GM19438 (cell line): ENCODE results near the gene RPS2.

ENCODE experiments used
- ATAC-seq: cut with Tn5 transposase; IDR thresholded peaks from one replicate; pipeline ENCODE4 v1.9.1; 2021; ENCODE audit warnings: low read depth; ENCODE audit not compliant: unreplicated experiment

The RPS2 gene

DNA sequence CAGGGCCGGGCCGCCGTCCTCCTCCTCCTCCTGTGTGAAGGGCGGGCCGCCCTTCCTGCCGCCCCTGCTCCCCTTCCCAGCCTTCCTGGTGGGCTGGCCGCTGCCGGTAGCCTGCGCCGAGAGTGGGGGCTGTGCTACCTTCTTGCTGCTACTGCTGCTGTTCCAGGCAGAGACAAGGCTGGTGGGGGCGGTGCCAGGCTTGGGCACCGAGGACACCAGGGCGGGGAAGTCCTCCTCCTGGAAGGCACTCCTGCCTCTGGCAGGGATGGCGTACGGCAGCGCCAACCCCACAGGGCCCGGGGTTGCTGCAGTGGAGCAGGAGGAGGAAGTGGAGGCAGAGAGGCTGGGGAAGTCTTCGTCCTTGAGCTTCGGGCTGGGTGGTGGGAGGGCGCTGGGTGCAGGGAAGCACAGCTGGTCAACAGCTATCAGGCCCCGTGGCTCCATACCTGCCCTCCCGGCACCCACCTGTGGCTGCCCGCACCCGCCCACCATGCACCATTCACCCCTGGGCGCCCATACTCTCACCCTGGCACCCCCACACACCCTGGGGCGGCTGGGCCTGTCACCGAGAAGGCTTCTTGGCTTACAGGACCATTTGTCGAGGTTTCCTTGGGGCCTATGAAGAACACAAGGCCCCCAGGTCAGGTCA is 35.4 kb upstream of the RPS2 start:
- ATAC-seq: no peak

DNA sequence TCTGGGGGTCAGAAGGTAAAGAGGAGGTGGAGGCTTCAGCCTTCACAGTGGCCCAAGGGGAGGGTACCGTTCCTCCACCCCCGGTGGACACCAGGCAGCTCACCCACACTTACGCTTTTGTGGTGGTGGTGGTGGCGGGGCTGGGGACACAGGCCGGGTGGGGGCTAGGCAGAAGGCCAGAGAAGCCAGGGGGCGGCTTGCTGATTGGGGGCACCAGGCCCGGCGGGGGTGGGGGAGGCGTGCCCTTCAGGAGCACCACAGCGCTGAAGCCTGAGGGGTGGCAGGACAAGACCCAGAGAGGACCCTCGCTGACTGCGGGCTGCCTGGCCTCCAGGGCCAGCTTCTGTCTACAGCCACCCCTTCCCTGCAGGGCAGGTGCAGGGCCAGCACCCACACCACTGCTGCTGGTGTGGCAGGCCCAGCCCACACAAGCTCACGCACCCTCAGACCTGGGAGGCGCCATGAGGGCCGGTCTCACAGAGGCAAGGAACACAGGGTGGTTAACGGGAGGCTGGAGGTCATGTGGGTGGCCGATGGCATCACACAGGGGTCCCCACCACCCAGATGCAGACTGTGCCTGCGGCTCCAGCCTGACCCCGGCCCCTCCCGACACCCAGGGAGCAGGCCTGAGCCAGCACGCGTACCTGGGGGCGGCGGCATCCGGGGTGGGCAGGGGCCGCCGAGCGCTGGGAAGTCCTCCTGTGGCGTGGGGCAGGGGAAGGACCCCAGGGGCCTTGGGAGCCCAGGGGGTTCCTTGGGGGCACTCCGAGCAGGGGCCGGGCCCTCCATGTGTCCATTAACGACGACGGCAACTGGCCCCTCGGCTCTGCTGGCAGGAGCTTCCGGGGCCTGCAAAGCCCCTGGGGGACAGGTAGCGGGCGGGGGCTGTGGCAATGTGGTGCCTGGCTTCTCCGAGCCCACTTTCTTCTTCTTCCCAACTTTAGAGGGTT is 34.5 kb upstream of the RPS2 start:
- ATAC-seq: no peak

DNA sequence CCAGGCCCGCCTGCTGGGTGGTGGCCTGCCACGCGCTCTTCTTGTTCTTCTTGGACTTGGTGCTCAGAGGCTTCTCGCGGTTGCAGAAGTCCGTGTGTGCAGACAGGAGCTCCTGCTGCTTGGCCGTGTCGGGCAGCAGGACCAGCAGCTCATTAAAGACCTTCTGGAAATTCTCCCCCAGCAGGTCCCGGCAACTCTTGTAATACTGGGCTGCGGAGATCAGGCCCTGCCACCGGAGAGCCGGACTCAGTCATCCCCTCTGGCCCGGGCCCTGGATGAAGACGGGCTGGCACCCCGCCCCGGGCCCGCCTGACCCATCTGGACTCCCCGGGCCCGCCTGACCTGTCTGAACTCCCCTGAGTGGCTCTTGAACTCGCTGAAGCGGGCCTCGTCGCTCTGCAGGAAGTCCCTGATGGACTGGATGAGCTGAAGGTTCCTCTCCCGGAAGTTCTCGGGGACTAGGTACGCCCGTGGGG is 33.8 kb upstream of the RPS2 start:
- no peak for ATAC-seq

DNA sequence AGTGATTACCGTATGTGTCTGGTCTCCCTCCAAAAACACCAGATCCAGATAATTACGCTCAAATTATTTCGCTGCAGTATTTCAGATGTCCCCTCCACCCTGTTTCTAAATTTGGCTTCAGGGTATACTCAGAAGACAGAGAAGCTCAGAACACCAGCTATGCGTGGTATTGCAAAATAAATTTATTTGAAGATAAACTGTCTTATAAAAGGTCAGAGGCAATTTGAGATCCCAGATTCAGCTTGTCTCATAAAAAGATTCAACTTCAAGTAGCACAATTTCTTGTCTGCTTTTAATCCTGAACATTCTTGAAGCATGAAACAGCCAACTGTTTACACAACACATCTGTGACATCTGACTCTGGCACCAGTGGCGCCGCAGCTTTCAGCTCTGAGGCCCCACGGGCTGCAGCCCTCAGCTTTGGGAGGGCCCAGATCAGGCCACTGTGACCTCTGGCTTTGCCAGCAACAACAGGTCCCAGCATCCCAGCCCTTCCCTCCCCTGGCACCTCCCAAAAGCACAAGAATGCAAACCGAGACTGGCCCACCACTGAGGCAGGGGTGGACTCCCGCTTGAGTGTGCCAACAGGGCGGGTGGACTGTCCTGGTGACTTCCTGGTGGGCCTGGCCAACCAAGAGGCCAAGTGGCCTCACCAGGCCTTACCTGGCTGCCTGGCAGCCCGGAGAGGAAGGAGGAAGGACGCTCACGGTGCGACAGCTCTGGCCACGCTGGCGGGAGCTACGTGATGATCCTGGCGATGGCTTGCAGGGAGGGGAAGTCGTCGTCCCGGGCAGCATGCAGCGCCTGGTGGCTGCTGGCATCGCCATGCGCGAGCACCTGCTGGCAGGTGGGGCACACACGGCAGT is 33.1 kb upstream of the RPS2 start:
- ATAC-seq: no peak

DNA sequence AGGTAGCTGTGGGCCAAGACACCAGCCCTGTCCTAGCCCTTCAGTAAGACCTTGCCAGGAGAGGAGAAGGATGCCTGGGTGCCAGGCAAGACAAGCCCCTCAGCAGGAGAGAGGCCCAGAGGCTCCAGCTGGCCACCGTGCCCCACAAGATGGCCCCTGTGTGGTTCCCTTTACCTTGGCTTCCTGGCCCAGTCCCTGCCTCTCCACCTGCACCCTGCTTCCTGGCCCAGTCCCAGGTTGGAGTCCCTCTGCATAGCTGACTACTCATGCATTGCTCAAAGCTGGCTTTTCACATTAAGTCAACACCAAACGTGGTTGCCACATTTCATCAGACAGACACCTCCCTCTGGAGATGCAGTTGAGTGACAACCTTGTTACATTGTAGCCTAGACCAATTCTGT is 29.1 kb upstream of the RPS2 start:
- no peak for ATAC-seq

DNA sequence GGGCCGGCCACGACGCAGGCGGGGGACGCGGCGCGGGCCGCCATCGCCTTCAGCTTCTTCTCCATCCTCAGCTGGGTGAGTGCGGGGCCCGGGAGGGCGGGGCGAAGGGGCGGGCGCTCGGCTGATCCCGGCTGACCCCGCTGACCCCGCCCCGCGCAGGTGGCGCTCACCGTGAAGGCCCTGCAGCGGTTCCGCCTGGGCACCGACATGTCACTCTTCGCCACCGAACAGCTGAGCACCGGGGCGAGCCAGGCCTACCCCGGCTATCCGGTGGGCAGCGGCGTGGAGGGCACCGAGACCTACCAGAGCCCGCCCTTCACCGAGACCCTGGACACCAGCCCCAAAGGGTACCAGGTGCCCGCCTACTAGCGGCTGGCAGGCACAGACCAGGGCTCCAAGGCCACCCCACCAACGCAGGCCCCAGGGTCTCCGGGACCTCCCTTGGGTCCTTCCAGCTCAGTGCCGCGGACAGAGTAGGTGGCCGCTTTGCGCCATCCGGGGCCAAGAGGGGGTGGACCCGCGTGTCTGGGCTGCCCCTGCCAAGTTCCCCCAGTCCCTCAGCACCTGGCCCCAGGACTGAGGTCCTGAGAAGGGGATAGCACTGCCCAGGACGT is 28.2 kb upstream of the RPS2 start:
- no peak for ATAC-seq

DNA sequence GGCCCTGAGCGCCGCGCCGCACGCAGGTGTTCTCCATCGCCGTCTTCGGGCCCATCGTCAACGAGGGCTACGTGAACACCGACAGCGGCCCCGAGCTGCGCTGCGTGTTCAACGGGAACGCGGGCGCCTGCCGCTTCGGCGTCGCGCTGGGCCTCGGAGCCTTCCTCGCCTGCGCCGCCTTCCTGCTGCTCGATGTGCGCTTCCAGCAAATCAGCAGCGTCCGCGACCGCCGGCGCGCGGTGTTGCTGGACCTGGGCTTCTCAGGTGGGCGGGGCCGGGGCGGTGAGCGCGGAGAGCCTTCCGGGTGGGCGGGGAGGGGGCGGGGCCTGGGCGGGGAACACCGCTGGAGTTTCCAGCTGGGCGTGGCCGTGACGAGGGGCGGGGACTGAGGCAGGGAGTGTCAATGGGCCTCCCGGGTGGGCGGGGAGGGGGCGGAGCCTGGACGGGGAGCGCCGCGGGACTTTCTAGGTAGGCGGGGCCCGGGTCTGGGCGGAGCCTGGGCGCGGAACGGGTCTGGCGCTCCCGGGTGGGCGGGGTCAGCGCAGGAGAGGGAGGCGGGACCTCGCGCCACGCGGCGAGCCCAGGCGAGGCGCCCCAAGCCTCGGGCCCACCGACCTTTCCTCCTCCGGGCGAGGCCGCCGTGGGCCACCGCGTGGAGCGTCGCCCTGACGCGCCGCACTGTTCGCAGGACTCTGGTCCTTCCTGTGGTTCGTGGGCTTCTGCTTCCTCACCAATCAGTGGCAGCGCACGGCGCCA is 27.5 kb upstream of the RPS2 start:
- no peak for ATAC-seq

DNA sequence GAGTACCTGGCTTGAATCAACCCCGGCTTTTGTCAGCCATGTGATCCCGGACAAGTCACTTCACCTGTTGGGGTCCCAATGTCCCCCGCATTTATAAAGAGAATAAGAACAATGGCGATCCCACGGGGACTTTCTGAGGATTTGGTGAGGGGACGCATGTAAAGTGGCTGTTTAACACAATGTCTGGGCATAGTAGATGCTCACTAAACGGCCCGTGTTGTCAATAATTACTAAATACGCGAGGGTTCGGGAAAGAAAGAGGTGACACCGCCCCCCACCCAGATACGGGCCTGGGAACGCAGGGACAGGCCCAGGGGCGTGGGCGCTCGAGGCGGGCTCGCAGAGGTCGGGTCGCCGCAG is 26.9 kb upstream of the RPS2 start:
- no peak for ATAC-seq

DNA sequence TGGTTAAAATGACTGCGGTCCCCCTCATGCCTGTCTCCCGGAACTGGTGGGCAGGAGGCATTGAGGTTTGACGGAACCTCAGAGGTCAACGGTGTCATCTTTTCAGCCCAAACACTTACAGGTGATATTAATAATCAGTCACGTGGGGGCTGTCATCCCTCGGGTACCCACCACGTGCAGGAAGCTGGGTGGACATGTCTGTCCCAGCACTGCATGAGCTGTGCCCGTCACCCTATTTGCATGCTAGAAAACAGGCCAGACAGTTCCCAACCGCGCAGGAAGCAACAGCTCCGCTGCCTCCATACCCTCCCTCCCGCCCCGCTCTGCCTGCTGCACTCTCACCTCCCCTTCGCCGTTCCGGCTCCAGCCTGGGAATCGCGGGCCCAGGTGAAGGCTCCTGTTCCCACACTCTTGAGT is 26.5 kb upstream of the RPS2 start:
- ATAC-seq: no peak

DNA sequence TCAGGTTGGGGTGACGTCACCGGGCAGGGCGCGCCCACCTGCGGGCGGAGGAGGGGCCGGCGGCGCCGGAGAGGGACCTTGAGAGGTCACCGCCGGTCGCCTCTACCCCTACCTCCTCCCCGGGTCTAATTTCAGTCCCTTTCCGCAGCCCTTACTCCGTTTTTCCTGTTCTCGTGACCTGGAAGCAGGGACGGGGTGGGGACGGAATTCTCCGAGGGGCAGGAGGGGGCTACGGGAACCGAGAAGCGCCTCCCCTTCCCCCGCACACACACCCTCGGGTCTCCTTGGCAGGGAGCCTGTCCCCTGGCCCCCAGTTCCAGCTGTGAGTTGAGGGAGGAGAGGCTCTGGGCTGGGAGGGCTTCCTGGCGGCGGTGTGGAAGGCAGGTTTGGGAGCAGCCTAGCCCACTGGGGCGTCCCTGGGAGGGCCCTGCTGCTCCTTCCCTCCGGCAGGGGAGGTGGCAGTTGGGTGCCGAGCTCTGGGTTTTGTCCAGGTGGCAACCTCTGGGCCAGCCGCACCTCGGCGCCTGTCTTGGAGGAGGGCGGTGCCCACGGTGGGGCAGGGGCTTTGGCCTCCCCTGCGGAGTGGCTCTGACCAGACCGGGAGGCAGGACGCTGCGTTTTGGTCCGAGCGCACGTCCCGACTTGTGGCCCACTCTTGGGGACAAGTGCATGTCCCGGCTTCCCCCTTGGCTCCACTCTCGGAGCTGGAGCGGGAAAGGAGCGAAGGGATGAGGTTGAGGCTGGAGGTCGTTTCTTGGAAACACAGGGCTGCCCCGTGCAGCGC is 25.9 kb upstream of the RPS2 start:
- ATAC-seq: no peak

DNA sequence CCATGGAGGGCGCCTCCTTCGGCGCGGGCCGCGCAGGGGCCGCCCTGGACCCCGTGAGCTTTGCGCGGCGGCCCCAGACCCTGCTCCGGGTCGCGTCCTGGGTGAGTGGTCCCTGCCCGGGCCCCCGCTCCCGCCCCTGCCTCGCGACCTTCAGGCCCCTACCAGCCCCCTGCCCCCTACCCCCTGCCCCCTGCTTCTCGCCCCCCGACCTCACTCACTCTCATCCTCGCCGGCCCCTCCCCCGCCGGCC is 25.4 kb upstream of the RPS2 start:
- no peak for ATAC-seq

DNA sequence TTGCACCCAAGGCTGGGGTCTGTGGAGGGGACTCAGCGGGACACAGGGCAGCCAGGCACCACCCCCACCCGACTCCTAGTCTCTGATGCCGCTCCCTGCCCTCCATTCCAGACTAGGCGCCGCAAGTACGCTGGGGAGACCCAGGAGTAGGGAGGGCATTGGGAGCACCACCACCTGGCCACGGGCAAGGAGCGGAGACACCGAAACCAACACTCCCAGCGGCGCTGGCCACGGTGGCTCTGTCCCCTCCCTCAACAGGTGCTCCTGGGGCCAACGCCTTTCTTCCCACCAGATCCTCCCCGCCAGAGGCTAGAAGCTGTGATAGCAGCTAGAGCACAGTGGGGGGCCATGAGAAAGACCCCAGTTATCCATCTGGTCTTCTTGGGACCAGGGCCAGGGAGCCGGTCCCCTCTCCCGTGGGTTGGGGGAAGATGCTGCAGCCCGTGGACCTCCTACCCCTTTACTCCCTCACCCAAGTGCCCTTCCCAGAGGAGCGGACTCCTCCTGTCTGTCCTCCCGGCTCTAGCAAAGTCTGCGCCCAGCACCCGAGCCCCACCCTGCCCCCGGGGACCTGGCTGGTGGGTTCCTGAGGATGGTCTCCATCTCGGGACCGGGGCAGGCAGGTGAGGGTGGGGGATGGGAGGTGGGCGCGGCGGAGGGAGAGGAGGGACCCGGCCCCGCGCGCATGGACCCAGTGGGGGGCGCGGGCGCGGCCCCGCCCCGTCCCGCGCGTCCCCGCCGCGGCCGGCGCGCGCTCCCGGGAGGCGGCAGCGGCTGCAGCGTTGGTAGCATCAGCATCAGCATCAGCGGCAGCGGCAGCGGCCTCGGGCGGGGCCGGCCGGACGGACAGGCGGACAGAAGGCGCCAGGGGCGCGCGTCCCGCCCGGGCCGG is 24.8 kb upstream of the RPS2 start, which contains the start of gene SYNGR3:
SYNGR3 (plus strand) TSS at position 762 of the 892 bp plus-strand sequence. CDS start 133 bp downstream, outside the sequence.
- no peak for ATAC-seq

DNA sequence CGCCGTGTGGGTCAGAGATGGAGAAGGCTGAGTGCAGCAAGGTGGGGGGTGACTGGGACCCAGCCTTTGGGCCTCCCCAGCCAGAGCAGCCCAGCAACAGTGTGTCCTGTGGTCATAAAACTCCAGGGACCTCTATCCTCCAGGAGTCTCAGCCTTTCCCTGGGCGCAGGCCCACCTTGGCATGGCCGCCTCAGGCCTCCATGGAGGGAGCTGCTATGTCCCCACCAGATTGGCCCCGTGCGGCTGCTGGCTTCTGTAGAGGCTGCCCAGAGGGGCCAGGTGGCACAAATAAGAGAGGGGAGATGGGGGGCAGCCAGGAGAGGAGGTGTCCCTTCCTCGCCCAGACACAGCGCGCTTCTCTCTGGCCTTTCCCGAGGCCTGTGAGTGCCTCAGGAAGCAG is 22.6 kb upstream of the RPS2 start:
- no peak for ATAC-seq

DNA sequence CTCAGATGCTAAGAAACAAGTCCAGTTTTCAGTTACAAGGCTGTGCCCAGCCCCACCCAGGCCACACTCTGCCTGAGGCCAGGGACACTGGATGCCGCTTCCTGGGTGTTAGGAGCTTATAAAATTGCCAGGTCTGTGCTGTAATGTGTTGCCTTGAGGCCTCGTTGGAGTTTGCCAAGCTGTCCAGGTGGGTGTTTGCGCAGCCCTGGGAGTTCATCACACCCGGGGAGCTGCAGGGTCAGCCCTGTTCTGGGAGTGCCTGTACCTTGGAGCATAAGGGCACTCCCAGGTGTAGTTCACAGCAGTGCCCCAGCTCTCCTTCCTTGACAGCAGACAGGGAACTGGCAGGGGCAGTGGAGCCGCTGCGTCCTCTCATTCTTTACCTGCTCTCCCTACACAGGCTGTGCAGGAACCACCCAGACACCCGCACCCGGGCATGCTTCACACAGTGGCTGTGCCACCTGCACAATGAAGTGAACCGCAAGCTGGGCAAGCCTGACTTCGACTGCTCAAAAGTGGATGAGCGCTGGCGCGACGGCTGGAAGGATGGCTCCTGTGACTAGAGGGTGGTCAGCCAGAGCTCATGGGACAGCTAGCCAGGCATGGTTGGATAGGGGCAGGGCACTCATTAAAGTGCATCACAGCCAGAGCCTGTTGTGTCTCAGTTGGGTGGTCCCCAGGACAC is 21.0 kb upstream of the RPS2 start:
- ATAC-seq: no peak

DNA sequence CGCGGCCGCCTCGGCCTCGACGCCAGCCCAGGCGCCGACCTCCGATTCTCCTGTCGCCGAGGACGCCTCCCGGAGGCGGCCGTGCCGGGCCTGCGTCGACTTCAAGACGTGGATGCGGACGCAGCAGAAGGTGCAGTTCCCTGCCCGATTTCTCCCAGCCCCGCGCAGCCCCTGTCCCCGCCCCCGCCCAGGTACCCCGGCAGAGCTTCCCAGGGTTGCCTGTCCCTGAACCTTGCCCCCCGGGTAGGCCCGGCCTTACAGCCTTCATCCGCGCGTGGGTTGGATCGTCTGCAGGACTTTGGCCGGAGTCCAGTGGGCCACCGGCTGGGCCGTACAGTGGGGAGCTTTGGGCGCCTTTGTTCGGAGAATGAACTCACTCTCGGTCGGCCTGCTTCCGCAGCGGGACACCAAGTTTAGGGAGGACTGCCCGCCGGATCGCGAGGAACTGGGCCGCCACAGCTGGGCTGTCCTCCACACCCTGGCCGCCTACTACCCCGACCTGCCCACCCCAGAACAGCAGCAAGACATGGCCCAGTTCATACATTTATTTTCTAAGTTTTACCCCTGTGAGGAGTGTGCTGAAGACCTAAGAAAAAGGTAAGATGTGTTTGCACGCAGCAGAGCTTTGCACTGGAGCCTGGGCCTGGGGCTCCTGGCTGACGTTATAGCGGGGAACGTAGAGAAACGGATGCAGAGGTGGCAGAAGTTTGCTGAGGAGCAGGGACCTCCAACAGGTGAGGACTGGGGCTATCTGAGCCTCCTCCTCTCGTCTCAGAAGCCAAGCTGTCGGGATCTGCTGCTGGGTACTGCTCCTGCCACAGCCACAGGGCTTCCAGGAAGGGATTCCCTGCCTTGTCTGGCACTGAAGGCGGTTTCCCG is 20.0 kb upstream of the RPS2 start:
- no peak for ATAC-seq

DNA sequence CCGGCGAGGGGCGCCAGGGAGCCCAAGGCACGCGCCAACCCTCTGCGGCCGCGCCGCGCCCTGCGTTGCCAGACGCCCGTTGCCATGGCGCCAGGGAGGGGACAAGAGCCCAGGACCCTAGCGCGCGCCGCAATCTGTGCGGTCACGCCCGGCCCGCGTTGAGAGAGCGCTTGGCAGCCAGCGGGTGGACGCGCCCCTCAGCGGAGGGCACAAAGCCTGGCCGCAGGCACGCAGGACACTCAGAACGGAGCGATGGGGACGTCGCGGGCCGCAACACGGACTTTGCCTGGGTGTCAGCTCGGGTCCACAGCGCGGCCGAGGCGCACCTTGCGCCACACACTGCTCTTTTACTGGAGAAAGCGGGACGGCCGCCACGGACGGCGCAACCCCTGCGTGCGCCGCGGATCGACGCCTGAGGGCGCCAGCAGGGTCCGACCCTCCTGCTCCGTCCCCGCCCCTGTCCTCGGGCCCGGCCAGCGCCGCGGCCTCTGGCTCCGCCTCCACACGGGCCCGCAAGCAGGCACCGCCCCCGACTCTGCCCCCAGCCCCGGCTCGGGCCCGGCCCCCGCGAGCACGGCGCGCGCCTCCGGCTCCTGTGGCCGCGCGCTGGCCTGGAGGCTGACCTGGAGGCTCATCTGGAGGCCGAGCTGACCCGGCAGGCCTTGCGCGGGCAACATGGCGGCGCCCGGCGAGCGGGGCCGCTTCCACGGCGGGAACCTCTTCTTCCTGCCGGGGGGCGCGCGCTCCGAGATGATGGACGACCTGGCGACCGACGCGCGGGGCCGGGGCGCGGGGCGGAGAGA is 19.1 kb upstream of the RPS2 start, which contains the start of gene GFER:
GFER (plus strand) TSS at position 650 of the 803 bp plus-strand sequence; CDS start at position 676, 26 bp downstream.
- peak; percentile 68 for ATAC-seq
